ENCODE measurements around the gene MRPS18A. TPM values are rescaled to one million over a fixed set of nuclear protein-coding genes. Genes with fewer than 3 reads are reported as not detected.
A peak's percentile ranks its signal among the peaks of the same experiment; 100 is the strongest.

Gene MRPS18A
- total RNA-seq, 1 experiment from 2014 or later: 80.8 TPM

GRCh38 chr6:43630980-43631619 lies 56.5 kb downstream of the MRPS18A start:
- peak; percentile 63 for DNase-seq (ENCODE audit: low read depth, low spot score)
- in situ Hi-C loops (cut with HindIII; ENCODE audit: low pct_unique_long_range_greater_than_20kb, low sequenced_read_pairs): no loop called here

DNA sequence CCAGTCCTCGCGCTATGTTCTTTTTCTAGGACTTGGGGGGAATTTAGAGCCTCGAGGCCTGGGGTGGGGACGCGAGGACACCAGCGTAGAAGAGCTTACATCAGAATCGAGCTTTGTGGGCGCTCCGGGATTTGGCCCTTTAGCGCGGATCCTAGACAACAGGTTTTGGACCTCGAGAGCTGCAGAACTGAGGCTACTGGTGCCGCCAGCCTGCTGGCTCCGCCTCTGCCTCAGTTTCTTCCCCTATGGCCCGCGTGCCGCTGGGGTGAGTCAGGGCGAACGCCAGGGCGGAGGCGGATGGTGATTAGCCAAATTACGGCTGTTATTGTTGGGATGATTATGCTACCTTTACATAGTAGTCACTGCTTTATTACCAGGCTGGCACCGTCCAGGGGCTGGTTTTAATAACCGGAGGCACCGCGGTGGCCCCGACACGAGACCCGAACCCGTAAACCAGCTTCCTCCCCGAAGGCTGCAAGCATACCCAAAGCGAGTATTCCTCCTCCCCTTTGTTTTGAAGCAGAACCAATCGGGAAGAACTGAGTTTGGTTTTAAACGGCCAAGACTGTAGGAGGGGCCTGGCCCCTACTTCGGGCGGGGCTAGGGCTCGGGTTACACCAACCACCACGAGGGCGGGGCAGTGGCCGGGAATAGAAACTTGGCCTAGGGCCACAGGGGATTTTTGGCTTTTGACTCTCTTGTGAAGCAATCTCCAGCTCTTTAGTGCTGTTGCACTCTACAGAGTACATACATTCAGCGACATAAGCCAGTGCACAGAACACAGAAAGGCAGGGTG lies 57.9 kb downstream of the MRPS18A start:
- in situ Hi-C loops (cut with HindIII; ENCODE audit: low pct_unique_long_range_greater_than_20kb, low sequenced_read_pairs): no loop called here

DNA sequence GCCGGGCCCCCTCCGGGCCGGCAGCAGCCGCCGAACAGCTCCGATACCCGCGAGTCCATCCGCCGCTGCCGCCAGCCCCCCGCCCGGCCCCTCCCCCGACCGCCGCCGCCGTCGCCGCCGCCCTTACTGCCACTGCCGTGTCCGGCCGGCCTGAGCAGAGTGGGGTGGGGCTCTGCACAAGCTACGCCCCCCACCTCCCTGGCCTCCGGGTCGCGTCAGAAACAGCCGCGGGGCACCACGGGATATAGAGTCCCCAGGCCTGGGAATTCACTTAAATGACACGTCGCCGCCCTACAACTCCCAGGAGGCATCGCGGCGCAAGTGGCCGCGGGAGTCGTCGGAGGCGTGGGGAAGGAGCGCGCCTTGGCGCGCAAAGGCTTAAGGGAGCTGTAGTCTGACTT lies 58.5 kb downstream of the MRPS18A start, which contains the start of gene GTPBP2:
Gene GTPBP2 (minus strand): TSS at position 161 of the 401 bp plus-strand sequence. CDS start 102 bp downstream, at position 59.
- in situ Hi-C loops (cut with HindIII; ENCODE audit: low pct_unique_long_range_greater_than_20kb, low sequenced_read_pairs): no loop called here
- DNase-seq (ENCODE audit: low read depth, low spot score): peak; percentile 98

More for the DNA sequence above, 57.9 kb downstream of the MRPS18A start:
- peak; percentile 98 for DNase-seq (ENCODE audit: low read depth, low spot score)

GRCh38 chr6:43628393-43629103 lies 59.0 kb downstream of the MRPS18A start:
- in situ Hi-C loops (cut with HindIII; ENCODE audit: low pct_unique_long_range_greater_than_20kb, low sequenced_read_pairs): no loop called here
- DNase-seq (ENCODE audit: low read depth, low spot score): peak; percentile 68

GRCh38 chr6:43627008-43627825 lies 60.4 kb downstream of the MRPS18A start:
- DNase-seq (ENCODE audit: low read depth, low spot score): peak; percentile 96
- in situ Hi-C loops (cut with HindIII; ENCODE audit: low pct_unique_long_range_greater_than_20kb, low sequenced_read_pairs): no loop called here

GRCh38 chr6:43625393-43625992 lies 62.1 kb downstream of the MRPS18A start:
- in situ Hi-C loops (cut with HindIII; ENCODE audit: low pct_unique_long_range_greater_than_20kb, low sequenced_read_pairs): no loop called here

GRCh38 chr6:43624786-43625288 lies 62.8 kb downstream of the MRPS18A start:
- in situ Hi-C loops (cut with HindIII; ENCODE audit: low pct_unique_long_range_greater_than_20kb, low sequenced_read_pairs): no loop called here
- no peak for DNase-seq (ENCODE audit: low read depth, low spot score)

More at GRCh38 chr6:43625393-43625992, 62.1 kb downstream of the MRPS18A start:
- no peak for DNase-seq (ENCODE audit: low read depth, low spot score)

- DNase-seq (ENCODE audit: low read depth, low spot score): no peak
- in situ Hi-C loops (cut with HindIII; ENCODE audit: low pct_unique_long_range_greater_than_20kb, low sequenced_read_pairs): no loop called here
Measured at GRCh38 chr6:43623880-43624785, 63.5 kb downstream of the MRPS18A start.

DNA sequence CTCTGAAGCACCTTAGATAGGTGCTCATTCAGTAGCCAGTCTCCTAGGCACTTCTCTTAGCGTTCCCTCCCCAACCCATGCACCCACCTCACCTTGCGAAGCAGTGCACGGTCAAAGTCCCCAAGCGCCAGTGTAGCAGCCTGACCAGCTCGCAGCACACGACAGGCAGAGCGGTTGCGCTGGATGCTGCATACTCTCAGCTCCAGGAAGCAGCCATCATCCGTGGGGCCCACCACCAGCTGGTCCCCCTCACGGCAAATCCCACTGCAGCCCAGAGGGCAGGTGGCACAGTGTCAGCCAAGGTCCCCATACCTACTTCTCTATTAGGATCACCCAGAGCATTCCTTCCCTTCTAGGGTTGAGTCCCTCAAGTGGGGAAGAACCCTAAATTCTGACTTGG lies 65.0 kb downstream of the MRPS18A start:
- in situ Hi-C loops (cut with HindIII; ENCODE audit: low pct_unique_long_range_greater_than_20kb, low sequenced_read_pairs): no loop called here
- no peak for DNase-seq (ENCODE audit: low read depth, low spot score)

DNA sequence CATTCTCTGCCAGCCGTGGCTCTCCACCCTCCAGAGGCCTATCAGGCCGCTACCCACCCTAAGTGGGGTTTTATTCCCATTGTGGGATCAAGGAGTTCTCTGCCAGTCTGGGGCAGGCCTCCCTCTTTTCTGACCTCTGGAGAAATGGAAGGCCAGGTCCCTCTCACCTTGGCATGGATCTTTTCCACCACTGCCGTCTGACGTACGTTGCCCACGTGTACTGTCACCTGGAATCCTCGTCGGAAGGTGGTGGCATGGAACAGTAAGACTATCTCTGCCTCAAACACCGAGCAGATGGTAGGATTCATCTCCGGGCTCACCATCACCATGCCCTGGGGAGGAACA lies 65.8 kb downstream of the MRPS18A start:
- in situ Hi-C loops (cut with HindIII; ENCODE audit: low pct_unique_long_range_greater_than_20kb, low sequenced_read_pairs): no loop called here

More for the DNA sequence above, 65.8 kb downstream of the MRPS18A start:
- DNase-seq (ENCODE audit: low read depth, low spot score): no peak

Other genes with a start within 250 kb of the MRPS18A start
- gene DLK2, start 232.2 kb downstream of the MRPS18A start, total RNA-seq (2014; rRNA removed; shearing (Covaris generic)): 0.48 and 0.83 TPM in 2 replicates
- 12.4 and 18.2 TPM in 2 replicates for gene TJAP1, start 210.2 kb downstream of the MRPS18A start, total RNA-seq (2014; rRNA removed; shearing (Covaris generic))
- 0.42 and 0.64 TPM in 2 replicates for gene LRRC73, start 177.4 kb downstream of the MRPS18A start, total RNA-seq (2014; rRNA removed; shearing (Covaris generic))
- 156 and 160 TPM in 2 replicates for gene YIPF3, start 170.9 kb downstream of the MRPS18A start, total RNA-seq (2014; rRNA removed; shearing (Covaris generic))
- gene POLR1C, start 170.7 kb downstream of the MRPS18A start, total RNA-seq (2014; rRNA removed; shearing (Covaris generic)): 45.3 and 47.5 TPM in 2 replicates
- gene XPO5, start 111.8 kb downstream of the MRPS18A start, total RNA-seq (2014; rRNA removed; shearing (Covaris generic)): 51.4 and 55.3 TPM in 2 replicates
- gene POLH, start 111.6 kb downstream of the MRPS18A start, total RNA-seq (2014; rRNA removed; shearing (Covaris generic)): 7.2 and 8.7 TPM in 2 replicates
- 95.2 and 101 TPM in 2 replicates for gene GTPBP2, start 58.5 kb downstream of the MRPS18A start, total RNA-seq (2014; rRNA removed; shearing (Covaris generic))
- 161 and 166 TPM in 2 replicates for gene MAD2L1BP, start 52.0 kb downstream of the MRPS18A start, total RNA-seq (2014; rRNA removed; shearing (Covaris generic))
- gene RSPH9, start 42.8 kb downstream of the MRPS18A start, total RNA-seq (2014; rRNA removed; shearing (Covaris generic)): 1.1 and 1.7 TPM in 2 replicates
- 35.5 and 37.2 TPM in 2 replicates for gene VEGFA, start 82.4 kb upstream of the MRPS18A start, total RNA-seq (2014; rRNA removed; shearing (Covaris generic))